ENCODE measurements around the gene RABGAP1L. TPM values are rescaled to one million over a fixed set of nuclear protein-coding genes. Genes with fewer than 3 reads are reported as not detected.

Gene RABGAP1L
- total and polyA plus RNA-seq, 2 of the 8 experiments (the other 6 are each of a cell fraction or from before 2014, with no cell fraction given) = 33.3 to 156 TPM

DNA sequence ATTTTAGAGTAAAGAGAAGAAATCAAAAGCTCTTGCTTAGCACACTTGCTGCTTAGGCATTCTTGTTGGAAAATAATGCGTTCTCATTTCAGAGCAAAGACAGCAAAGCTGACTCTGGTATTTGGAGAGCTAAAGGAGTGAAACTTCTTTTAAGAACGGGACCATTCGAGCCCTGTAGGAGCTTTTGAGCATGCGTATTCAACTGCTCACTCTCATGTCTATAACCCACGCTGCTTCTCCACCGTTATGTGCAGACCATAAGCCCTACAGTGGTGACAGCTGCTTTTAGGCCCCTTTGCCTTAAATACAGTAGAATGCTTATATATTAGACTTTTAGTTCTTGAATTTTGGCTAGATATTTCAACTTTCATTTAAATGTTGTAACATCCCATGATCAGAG lies 626.2 kb downstream of the RABGAP1L start:
- Histone ChIP-seq H3K79me1 (ENCODE audit: low read depth, low read length) (no peaks in the 10 kb centered on the region), H4K8ac (ENCODE audit: extremely low read depth, insufficient read depth, low read length) (no peak overlapping the region), H2AFZ (ENCODE audit: low read length) (no peak overlapping the region), H2BK20ac (ENCODE audit: low read length) (no peak overlapping the region), H4K5ac (ENCODE audit: insufficient read length, low read depth, low read length) (no peak overlapping the region), H4K91ac (replicated peaks; ENCODE audit: insufficient read length, low read length) (no peak overlapping the region), H3K18ac (ENCODE audit: extremely low read depth, low read length) (no peak overlapping the region), H3K4ac (replicated peaks; ENCODE audit: insufficient read length, low read depth, low read length) (no peak overlapping the region), H3K23ac (ENCODE audit: insufficient read length) (no peak overlapping the region), H3K36me3 (ENCODE audit: control insufficient read depth in 2 of 4, insufficient read depth in 4 of 4, low read length in 3 of 4) (no peaks in the 10 kb centered on the region), H3K23me2 (ENCODE audit: low read depth, low read length) (no peaks in the 10 kb centered on the region; the same call in 1 of the 2 replicates), H3K9ac (replicated peaks in 1 of 4; ENCODE audit: extremely low read depth in 1 of 4, low read depth in 3 of 4, low read length in 3 of 4) (no peak overlapping the region), H3K4me2 (ENCODE audit: insufficient read depth in 1 of 2, low read depth in 2 of 2, low read length in 2 of 2) (no peak overlapping the region), H4K20me1 (replicated peaks in 1 of 2; ENCODE audit: control insufficient read depth in 1 of 2, insufficient read depth in 2 of 2, low read length in 2 of 2) (no peaks in the 10 kb centered on the region), H3K27ac (ENCODE audit: low read depth, low read length) (no peak overlapping the region), H3K27me3 (replicated peaks in 1 of 4; ENCODE audit: control insufficient read depth in 3 of 4, extremely low read depth in 1 of 4, insufficient read depth in 3 of 4, low read length in 3 of 4) (no peaks in the 10 kb centered on the region), H3K4me1 (replicated peaks in 1 of 4; ENCODE audit: control insufficient read depth in 3 of 4, insufficient read depth in 4 of 4, low read length in 3 of 4) (peaks cover 0 to 2% (median 0%) of the 10 kb centered on the region in 4 experiments; a peak in 2 of 7 replicates), H2BK120ac (replicated peaks; ENCODE audit: low read depth, low read length) (no peak overlapping the region), H3K9me3 (ENCODE audit: insufficient read depth in 2 of 2, low read depth in 1 of 2, low read length in 1 of 2) (no peaks in the 10 kb centered on the region), H3K56ac (replicated peaks; ENCODE audit: insufficient read length, low read depth, low read length) (no peak overlapping the region), H3K4me3 (ENCODE audit: extremely low read depth in 1 of 4, insufficient read depth in 2 of 4, low read depth in 3 of 4, low read length in 4 of 4) (no peak overlapping the region), H3K79me2 (ENCODE audit: control insufficient read depth in 1 of 2, insufficient read depth in 2 of 2, low read length in 2 of 2) (no peaks in the 10 kb centered on the region), H2BK15ac (ENCODE audit: low read length) (no peak overlapping the region), H2BK12ac (ENCODE audit: low read depth, low read length) (no peak overlapping the region), H3K14ac (ENCODE audit: insufficient read length) (no peak overlapping the region), H2BK5ac (ENCODE audit: low read depth, low read length) (no peak overlapping the region), H2AK5ac (ENCODE audit: low read depth, low read length) (no peak overlapping the region)
- 83% methylated on average over 6 of the region's 6 CpGs; no CpG with 5 or more reads in 1 of the 2 experiments for WGBS, 2 experiments (ENCODE audit: extremely low coverage in 1 of 2, insufficient coverage in 1 of 2, insufficient read length in 1 of 2, insufficient replicate concordance in 2 of 2, low coverage in 1 of 2, low lambda C conversion rate in 2 of 2, missing lambda C conversion rate in 1 of 2)
- POLR2A ChIA-PET (ENCODE audit: partially characterized antibody) = interaction anchor here (4.0 kb wide), 1 partner anchor 10 kb away, joined by 17 read pairs; no protein-coding TSS in a partner anchor
- CTCF ChIA-PET (ENCODE audit: partially characterized antibody) = interaction anchor here (0.6 to 1.0 kb wide), 3 partner anchors 95 to 589 kb away, joined by 3 to 4 read pairs (median 3); no protein-coding TSS in a partner anchor
- no peak for DNase-seq (ENCODE audit: low read depth in 1 of 2, low spot score in 2 of 2)
- no peak for FAIRE-seq
- TF ChIP-seq SIX5 (IDR thresholded peaks at IDR 0.05; ENCODE audit: low read depth, low read length) (no peak), TBP (IDR thresholded peaks at IDR 0.05; ENCODE audit: low read depth, low read length) (no peak), EP300 (IDR thresholded peaks at IDR 0.05; ENCODE audit: borderline replicate concordance in 1 of 2, low read depth in 2 of 2, low read length in 2 of 2) (no peak), CTBP2 (IDR thresholded peaks at IDR 0.05; ENCODE audit: borderline replicate concordance, insufficient read depth, insufficient read length, low read length) (no peak), FOSL1 (IDR thresholded peaks at IDR 0.05; ENCODE audit: insufficient read depth, low read depth, low read length) (no peak), SP2 (IDR thresholded peaks at IDR 0.05; ENCODE audit: low read length) (no peak), GTF2F1 (IDR thresholded peaks at IDR 0.05; ENCODE audit: borderline replicate concordance, low read depth, low read length) (no peak), SUZ12 (IDR thresholded peaks at IDR 0.05; ENCODE audit: low read length) (no peak)
- TF ChIP-seq, protein P1, sequence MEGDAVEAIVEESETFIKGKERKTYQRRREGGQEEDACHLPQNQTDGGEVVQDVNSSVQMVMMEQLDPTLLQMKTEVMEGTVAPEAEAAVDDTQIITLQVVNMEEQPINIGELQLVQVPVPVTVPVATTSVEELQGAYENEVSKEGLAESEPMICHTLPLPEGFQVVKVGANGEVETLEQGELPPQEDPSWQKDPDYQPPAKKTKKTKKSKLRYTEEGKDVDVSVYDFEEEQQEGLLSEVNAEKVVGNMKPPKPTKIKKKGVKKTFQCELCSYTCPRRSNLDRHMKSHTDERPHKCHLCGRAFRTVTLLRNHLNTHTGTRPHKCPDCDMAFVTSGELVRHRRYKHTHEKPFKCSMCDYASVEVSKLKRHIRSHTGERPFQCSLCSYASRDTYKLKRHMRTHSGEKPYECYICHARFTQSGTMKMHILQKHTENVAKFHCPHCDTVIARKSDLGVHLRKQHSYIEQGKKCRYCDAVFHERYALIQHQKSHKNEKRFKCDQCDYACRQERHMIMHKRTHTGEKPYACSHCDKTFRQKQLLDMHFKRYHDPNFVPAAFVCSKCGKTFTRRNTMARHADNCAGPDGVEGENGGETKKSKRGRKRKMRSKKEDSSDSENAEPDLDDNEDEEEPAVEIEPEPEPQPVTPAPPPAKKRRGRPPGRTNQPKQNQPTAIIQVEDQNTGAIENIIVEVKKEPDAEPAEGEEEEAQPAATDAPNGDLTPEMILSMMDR (IDR thresholded peaks at IDR 0.05; ENCODE audit: control extremely low read depth in 1 of 3, insufficient read depth in 1 of 3, low read depth in 1 of 3, low read length in 3 of 3) = no peak

All from H1 (cell line).